ENCODE data around the gene RIT1. TPM values are rescaled to one million over a fixed set of nuclear protein-coding genes. Genes with fewer than 3 reads are reported as not detected.
A peak's percentile ranks its signal among the peaks of the same experiment; 100 is the strongest.

Gene RIT1
- total and polyA plus RNA-seq, 2 donors (not counting 3 experiments of a cell fraction or from before 2014, with no cell fraction given) = 46.4 to 65.5 TPM

DNA sequence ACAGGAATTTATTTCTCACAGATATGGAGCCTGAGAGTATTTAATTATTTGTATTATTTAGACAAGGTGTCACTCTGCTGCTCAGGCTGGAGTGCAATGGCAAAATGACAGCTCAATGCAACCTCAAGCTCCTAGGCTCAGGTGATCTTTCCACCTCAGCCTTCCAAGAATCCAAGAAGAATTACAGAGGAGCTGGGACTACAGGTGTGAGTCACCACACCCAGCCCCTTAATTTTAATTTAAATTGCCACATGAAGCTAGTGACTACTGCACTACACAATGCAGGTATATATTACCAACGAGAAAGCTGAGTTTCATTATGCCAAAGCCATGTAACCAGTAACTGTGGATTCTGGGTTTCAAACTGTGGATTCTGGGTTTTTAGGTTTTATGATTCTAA lies 20.9 kb upstream of the RIT1 start:
- peak overlapping the region; percentile 84 for H3K4me2 ChIP-seq (ENCODE audit: insufficient read depth, low read length)
- no peak for FAIRE-seq
- peaks cover 60% of the 10 kb centered on the region for H3K79me2 ChIP-seq (ENCODE audit: control insufficient read depth, insufficient read depth, low read length)
- no peaks in the 10 kb centered on the region for H3K9me1 ChIP-seq (replicated peaks; ENCODE audit: control insufficient read depth, extremely low read depth, insufficient read depth, low read length)
- DNase-seq (ENCODE audit: low read depth, low spot score) = no peak
- H3K9ac ChIP-seq (replicated peaks; ENCODE audit: extremely low read depth, insufficient read depth, low read length) = peak overlapping the region; percentile 8
- peaks cover 42% of the 10 kb centered on the region for H3K4me1 ChIP-seq (ENCODE audit: control insufficient read depth, extremely low read depth, insufficient read depth, low read length)
- no peak for TF ChIP-seq JUN (IDR thresholded peaks at IDR 0.05; ENCODE audit: borderline replicate concordance, insufficient read depth, insufficient read length, low read depth)
- no peak for TF ChIP-seq FOS (IDR thresholded peaks at IDR 0.05; ENCODE audit: borderline replicate concordance, insufficient read depth, low read length)
- TF ChIP-seq GATA2 (IDR thresholded peaks at IDR 0.05; ENCODE audit: insufficient read depth, insufficient read length, low read depth, low read length) = no peak
- TF ChIP-seq EZH2 (IDR thresholded peaks at IDR 0.05; ENCODE audit: borderline replicate concordance, low read depth, low read length, severe bottlenecking) = no peak
- no peak for TF ChIP-seq POLR2A (IDR thresholded peaks at IDR 0.05; ENCODE audit: low read depth, low read length)
- TF ChIP-seq, protein P1, sequence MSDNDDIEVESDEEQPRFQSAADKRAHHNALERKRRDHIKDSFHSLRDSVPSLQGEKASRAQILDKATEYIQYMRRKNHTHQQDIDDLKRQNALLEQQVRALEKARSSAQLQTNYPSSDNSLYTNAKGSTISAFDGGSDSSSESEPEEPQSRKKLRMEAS (IDR thresholded peaks at IDR 0.05; ENCODE audit: insufficient read depth, insufficient read length) = no peak
- no peak for TF ChIP-seq POLR2AphosphoS5 (IDR thresholded peaks at IDR 0.05; ENCODE audit: insufficient read depth, low read depth, low read length)
- TF ChIP-seq, protein P2, sequence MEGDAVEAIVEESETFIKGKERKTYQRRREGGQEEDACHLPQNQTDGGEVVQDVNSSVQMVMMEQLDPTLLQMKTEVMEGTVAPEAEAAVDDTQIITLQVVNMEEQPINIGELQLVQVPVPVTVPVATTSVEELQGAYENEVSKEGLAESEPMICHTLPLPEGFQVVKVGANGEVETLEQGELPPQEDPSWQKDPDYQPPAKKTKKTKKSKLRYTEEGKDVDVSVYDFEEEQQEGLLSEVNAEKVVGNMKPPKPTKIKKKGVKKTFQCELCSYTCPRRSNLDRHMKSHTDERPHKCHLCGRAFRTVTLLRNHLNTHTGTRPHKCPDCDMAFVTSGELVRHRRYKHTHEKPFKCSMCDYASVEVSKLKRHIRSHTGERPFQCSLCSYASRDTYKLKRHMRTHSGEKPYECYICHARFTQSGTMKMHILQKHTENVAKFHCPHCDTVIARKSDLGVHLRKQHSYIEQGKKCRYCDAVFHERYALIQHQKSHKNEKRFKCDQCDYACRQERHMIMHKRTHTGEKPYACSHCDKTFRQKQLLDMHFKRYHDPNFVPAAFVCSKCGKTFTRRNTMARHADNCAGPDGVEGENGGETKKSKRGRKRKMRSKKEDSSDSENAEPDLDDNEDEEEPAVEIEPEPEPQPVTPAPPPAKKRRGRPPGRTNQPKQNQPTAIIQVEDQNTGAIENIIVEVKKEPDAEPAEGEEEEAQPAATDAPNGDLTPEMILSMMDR (IDR thresholded peaks at IDR 0.05; ENCODE audit: extremely low read depth in 1 of 2, insufficient read depth in 1 of 2, low read depth in 1 of 2, low read length in 2 of 2) = no peak
- TF ChIP-seq MYC (IDR thresholded peaks at IDR 0.05; ENCODE audit: low read depth, low read length) = no peak
- CTCF ChIA-PET = interaction anchor here (0.9 to 6.7 kb wide), 8 partner anchors 10 to 134 kb away, joined by 3 to 57 read pairs (median 4); partner anchors contain the start of gene ARHGEF2
- dilution Hi-C loops (cut with MboI; ENCODE audit: extremely low pct_ligation_motif_present, low sequenced_read_pairs) = no loop called here
- intact Hi-C loops (cut with micrococcal nuclease) = no loop called here
- no TSS peak for BruUV-seq (replicated peaks)
- no peak overlapping the region for H3K27ac ChIP-seq (ENCODE audit: insufficient read depth, low read depth, low read length)
- peaks cover 4% of the 10 kb centered on the region for H4K20me1 ChIP-seq (replicated peaks; ENCODE audit: control insufficient read depth, extremely low read depth, insufficient read depth, low read length)
- POLR2A ChIA-PET = interaction anchor here (0.7 kb wide), 1 partner anchor 789 kb away, joined by 3 read pairs; no protein-coding TSS in a partner anchor
- no peaks in the 10 kb centered on the region for H3K27me3 ChIP-seq (ENCODE audit: control insufficient read depth in 2 of 2, insufficient read depth in 2 of 2, low read length in 2 of 2)
- H3K4me3 ChIP-seq (replicated peaks in 1 of 3; ENCODE audit: insufficient read depth in 1 of 3, low read depth in 1 of 3, low read length in 3 of 3) = peak overlapping the region in 1 of 3 experiments; percentile 21
- no peaks in the 10 kb centered on the region for H3K9me3 ChIP-seq (replicated peaks; ENCODE audit: control insufficient read depth, insufficient read depth, low read length)
- peaks cover 13 to 22% of the 10 kb centered on the region in 2 experiments for H3K36me3 ChIP-seq (ENCODE audit: control insufficient read depth in 2 of 2, extremely low read depth in 1 of 2, insufficient read depth in 2 of 2, low read length in 2 of 2)
- H2AFZ ChIP-seq (ENCODE audit: low read depth, low read length) = no peak overlapping the region
